Mesendoderm (in vitro differentiated cells): Measurements from ENCODE around the gene PPTC7.
"Not testable (repeated sequence)": the region's sequence is repeated elsewhere in the genome, so short reads cannot be mapped to it uniquely, and the experiment has no call there.

Experiments
- DNase-seq: peaks from one replicate; pipeline ENCODE4 v3.0.0; 2013
- H2AK5ac ChIP-seq: 2 replicates; pipeline ENCODE4 v1.6.1; 2013; ENCODE audit warnings: low read length, inconsistent platforms
- H2BK120ac ChIP-seq: 2 replicates; pipeline ENCODE4 v1.6.1; 2013; ENCODE audit warnings: low read depth, mild to moderate bottlenecking, low read length, moderate library complexity, mixed read lengths
- H2BK15ac ChIP-seq: replicated peaks from 2 replicates; pipeline ENCODE4 v1.6.1; 2013; ENCODE audit warnings: low read depth, mild to moderate bottlenecking, moderate library complexity
- H2BK5ac ChIP-seq: 2 replicates; pipeline ENCODE4 v1.6.1; 2013; ENCODE audit warnings: low read length, inconsistent platforms
- H3K18ac ChIP-seq: 2 replicates; pipeline ENCODE4 v1.6.1; 2013; ENCODE audit warnings: mild to moderate bottlenecking, low read length, mixed read lengths
- H3K23ac ChIP-seq: one replicate; pipeline ENCODE4 v1.6.1; 2013; ENCODE audit warnings: low read length
- H3K27ac ChIP-seq: 2 replicates; pipeline ENCODE4 v1.5.1; 2013; ENCODE audit warnings: low read depth, mild to moderate bottlenecking, inconsistent platforms, low read length, moderate library complexity
- H3K27me3 ChIP-seq: 2 replicates; pipeline ENCODE4 v1.6.1; 2013; ENCODE audit warnings: low read length, control low read depth, mild to moderate bottlenecking, inconsistent platforms; ENCODE audit not compliant: insufficient read depth, poor library complexity
- H3K36me3 ChIP-seq: 2 replicates; pipeline ENCODE4 v1.6.1; 2013; ENCODE audit warnings: low read length, inconsistent platforms; ENCODE audit not compliant: control insufficient read depth, insufficient read depth
- H3K4ac ChIP-seq: one replicate; pipeline ENCODE4 v1.6.1; 2013; ENCODE audit warnings: low read depth, mild to moderate bottlenecking, low read length, moderate library complexity
- H3K4me1 ChIP-seq: 2 replicates; pipeline ENCODE4 v1.6.1; 2013; ENCODE audit warnings: low read depth, low read length, inconsistent platforms; ENCODE audit not compliant: control insufficient read depth
- H3K4me2 ChIP-seq: 2 replicates; pipeline ENCODE4 v1.6.1; 2013; ENCODE audit warnings: low read length
- H3K4me3 ChIP-seq: 2 replicates; pipeline ENCODE4 v1.5.1; 2013; ENCODE audit warnings: mild to moderate bottlenecking, low read length
- H3K56ac ChIP-seq: one replicate; pipeline ENCODE4 v1.6.1; 2013; ENCODE audit warnings: low read length
- H3K79me1 ChIP-seq: 2 replicates; pipeline ENCODE4 v1.6.1; 2013; ENCODE audit warnings: low read length, inconsistent platforms
- H3K79me2 ChIP-seq: 2 replicates; pipeline ENCODE4 v1.6.1; 2013; ENCODE audit warnings: mild to moderate bottlenecking, low read length; ENCODE audit not compliant: control insufficient read depth, insufficient read depth
- H3K9ac ChIP-seq: 2 replicates; pipeline ENCODE4 v1.6.1; 2013; ENCODE audit warnings: low read length, inconsistent platforms
- H4K5ac ChIP-seq: one replicate; pipeline ENCODE4 v1.6.1; 2013; ENCODE audit warnings: low read length
- H4K8ac ChIP-seq: one replicate; pipeline ENCODE4 v1.6.1; 2013; ENCODE audit warnings: low read depth, mild to moderate bottlenecking, control low read depth, low read length, moderate library complexity
- WGBS: extraction: QIAGEN DNeasy Blood & Tissue Kit; methylation state at CpG from one replicate; pipeline ENCODE4 v1.1.7; 2013; ENCODE audit warnings: low lambda C conversion rate, missing lambda C conversion rate; ENCODE audit not compliant: insufficient coverage; ENCODE audit errors: extremely low coverage; 5-methylcytosine and 5-hydroxymethylcytosine counted together

Gene PPTC7

GRCh38 chr12:110546339-110546738, 36.8 kb downstream of the PPTC7 start:
- H3K18ac ChIP-seq, result no peak overlapping the region
- H3K79me1 ChIP-seq, result peaks cover 1% of the 10 kb centered on the region
- no peak overlapping the region for H3K9ac ChIP-seq
- H3K56ac ChIP-seq, result no peak overlapping the region
- no peaks in the 10 kb centered on the region for H3K79me2 ChIP-seq
- no peak overlapping the region for H3K27ac ChIP-seq
- no peak overlapping the region for H4K8ac ChIP-seq
- no peak for DNase-seq
- no peak overlapping the region for H3K4me2 ChIP-seq
- whole genome bisulfite sequencing, result no CpG with 5 or more reads among the region's 3 CpGs
- no peaks in the 10 kb centered on the region for H3K27me3 ChIP-seq
- no peak overlapping the region for H3K4me3 ChIP-seq
- H3K23ac ChIP-seq, result no peak overlapping the region
- H3K4ac ChIP-seq, result no peak overlapping the region
- no peak overlapping the region for H4K5ac ChIP-seq
- no peak overlapping the region for H2BK15ac ChIP-seq
- no peaks in the 10 kb centered on the region for H3K4me1 ChIP-seq
- no peak overlapping the region for H2BK5ac ChIP-seq
- H3K36me3 ChIP-seq, result no peaks in the 10 kb centered on the region
- no peak overlapping the region for H2AK5ac ChIP-seq
- no peak overlapping the region for H2BK120ac ChIP-seq

GRCh38 chr12:110545812-110546211, 37.3 kb downstream of the PPTC7 start:
- no peaks in the 10 kb centered on the region for H3K27me3 ChIP-seq
- no peak overlapping the region for H3K27ac ChIP-seq
- H3K4ac ChIP-seq, result no peak overlapping the region
- H3K36me3 ChIP-seq, result no peaks in the 10 kb centered on the region
- H3K23ac ChIP-seq, result peak overlapping the region; percentile 4
- no peak overlapping the region for H3K18ac ChIP-seq
- no peak overlapping the region for H3K9ac ChIP-seq
- H2AK5ac ChIP-seq, result no peak overlapping the region
- WGBS, result no CpG with 5 or more reads among the region's 10 CpGs
- no peak for DNase-seq
- no peak overlapping the region for H4K5ac ChIP-seq
- H3K79me2 ChIP-seq, result no peaks in the 10 kb centered on the region
- no peak overlapping the region for H2BK120ac ChIP-seq
- no peak overlapping the region for H2BK5ac ChIP-seq
- H3K4me3 ChIP-seq, result no peak overlapping the region
- H3K79me1 ChIP-seq, result peaks cover 1% of the 10 kb centered on the region
- H3K56ac ChIP-seq, result no peak overlapping the region
- H3K4me2 ChIP-seq, result no peak overlapping the region
- no peak overlapping the region for H2BK15ac ChIP-seq
- no peak overlapping the region for H4K8ac ChIP-seq
- H3K4me1 ChIP-seq, result no peaks in the 10 kb centered on the region

- H3K36me3 ChIP-seq, H2BK5ac ChIP-seq, H4K8ac ChIP-seq, H3K79me1 ChIP-seq, H3K56ac ChIP-seq, H3K27ac ChIP-seq, H2AK5ac ChIP-seq, H3K9ac ChIP-seq, H3K27me3 ChIP-seq, H3K79me2 ChIP-seq, H3K18ac ChIP-seq, DNase-seq, H3K4me1 ChIP-seq, H3K4me3 ChIP-seq, H4K5ac ChIP-seq, H3K23ac ChIP-seq, H2BK120ac ChIP-seq, H2BK15ac ChIP-seq, H3K4ac ChIP-seq, H3K4me2 ChIP-seq: not testable (repeated sequence)
- no CpG with 5 or more reads among the region's 4 CpGs for WGBS
Observed at GRCh38 chr12:110545259-110545658, 37.9 kb downstream of the PPTC7 start.

GRCh38 chr12:110543965-110544364, 39.2 kb downstream of the PPTC7 start:
- Histone ChIP-seq H3K27ac (no peak overlapping the region), H3K79me1 (peaks cover 1% of the 10 kb centered on the region), H2AK5ac (no peak overlapping the region), H2BK5ac (no peak overlapping the region), H3K4me3 (no peak overlapping the region), H4K8ac (no peak overlapping the region), H3K79me2 (no peaks in the 10 kb centered on the region), H4K5ac (no peak overlapping the region), H3K4me2 (no peak overlapping the region), H3K4me1 (no peaks in the 10 kb centered on the region), H3K9ac (no peak overlapping the region), H2BK120ac (no peak overlapping the region), H2BK15ac (no peak overlapping the region), H3K36me3 (no peaks in the 10 kb centered on the region), H3K27me3 (no peaks in the 10 kb centered on the region), H3K56ac (no peak overlapping the region), H3K18ac (no peak overlapping the region), H3K23ac (no peak overlapping the region), H3K4ac (no peak overlapping the region)
- no peak for DNase-seq
- WGBS, result no CpG with 5 or more reads among the region's 4 CpGs

- Histone ChIP-seq H3K27me3 (no peaks in the 10 kb centered on the region), H2BK5ac (no peak overlapping the region), H3K79me2 (no peaks in the 10 kb centered on the region), H3K27ac (no peak overlapping the region), H3K4me2 (no peak overlapping the region), H2BK120ac (no peak overlapping the region), H2AK5ac (no peak overlapping the region), H4K8ac (no peak overlapping the region), H4K5ac (no peak overlapping the region), H3K9ac (no peak overlapping the region), H3K56ac (no peak overlapping the region), H3K4me3 (no peak overlapping the region), H2BK15ac (no peak overlapping the region), H3K36me3 (no peaks in the 10 kb centered on the region), H3K23ac (no peak overlapping the region), H3K4ac (no peak overlapping the region), H3K79me1 (peaks cover 1% of the 10 kb centered on the region), H3K18ac (no peak overlapping the region), H3K4me1 (no peaks in the 10 kb centered on the region)
- WGBS, result no CpG with 5 or more reads among the region's 7 CpGs
- DNase-seq, result no peak
Observed at GRCh38 chr12:110543252-110543959, 39.7 kb downstream of the PPTC7 start.

GRCh38 chr12:110540048-110540447, 43.1 kb downstream of the PPTC7 start:
- no peaks in the 10 kb centered on the region for H3K79me1 ChIP-seq
- H3K79me2 ChIP-seq, result no peaks in the 10 kb centered on the region
- no peak overlapping the region for H3K27ac ChIP-seq
- H3K4me3 ChIP-seq, result no peak overlapping the region
- H2BK5ac ChIP-seq, result no peak overlapping the region
- H2AK5ac ChIP-seq, result no peak overlapping the region
- no peak for DNase-seq
- no peak overlapping the region for H3K18ac ChIP-seq
- no peak overlapping the region for H3K23ac ChIP-seq
- H3K4me2 ChIP-seq, result no peak overlapping the region
- no peak overlapping the region for H3K56ac ChIP-seq
- H4K5ac ChIP-seq, result no peak overlapping the region
- no CpG with 5 or more reads among the region's 8 CpGs for WGBS
- no peak overlapping the region for H2BK120ac ChIP-seq
- H3K4ac ChIP-seq, result no peak overlapping the region
- H3K27me3 ChIP-seq, result no peaks in the 10 kb centered on the region
- no peak overlapping the region for H3K9ac ChIP-seq
- H3K4me1 ChIP-seq, result no peaks in the 10 kb centered on the region
- H2BK15ac ChIP-seq, result no peak overlapping the region
- no peak overlapping the region for H4K8ac ChIP-seq
- H3K36me3 ChIP-seq, result peaks cover 4% of the 10 kb centered on the region
